GM23338 (cell line): ENCODE data around the gene CAMSAP1. TPM values are rescaled to one million over a fixed set of nuclear protein-coding genes. Genes with fewer than 3 reads are reported as not detected.

ENCODE experiments used
- ATAC-seq: fragments of 200-7000 bp; cut with Tn5 transposase; 3 replicates; pipeline ENCODE4 v1.9.1; 2020
- DNase-seq: peaks from one replicate; pipeline ENCODE4 v3.0.0-alpha.2; 2015; ENCODE audit warnings: low spot score
- H2AFZ ChIP-seq: fragments of 200-600 bp; sonication (generic); 2 replicates; pipeline ENCODE4 v1.8.0; 2016; ENCODE audit warnings: antibody characterized with exemption, mild to moderate bottlenecking, moderate library complexity
- H3F3A ChIP-seq: fragments of 200-600 bp; sonication (generic); replicated peaks from 2 replicates; pipeline ENCODE4 v1.8.0; 2017; ENCODE audit warnings: antibody characterized with exemption, mixed run types, low read depth
- H3K27ac ChIP-seq: fragments of 200-600 bp; sonication (generic); 2 replicates; pipeline ENCODE4 v1.6.1; 2016; ENCODE audit warnings: low read depth
- H3K27me3 ChIP-seq: fragments of 200-600 bp; sonication (generic); 2 replicates; pipeline ENCODE4 v1.8.0; 2016; ENCODE audit warnings: mild to moderate bottlenecking, mixed run types, moderate library complexity; ENCODE audit not compliant: insufficient read depth
- H3K36me3 ChIP-seq: fragments of 200-600 bp; sonication (generic); 2 replicates; pipeline ENCODE4 v1.8.0; 2016; ENCODE audit warnings: mild to moderate bottlenecking; ENCODE audit not compliant: insufficient read depth
- H3K4me1 ChIP-seq: fragments of 200-600 bp; sonication (generic); 2 replicates; pipeline ENCODE4 v1.8.0; 2016; ENCODE audit warnings: mild to moderate bottlenecking, moderate library complexity; ENCODE audit not compliant: insufficient read depth
- H3K4me2 ChIP-seq: fragments of 200-600 bp; sonication (generic); 2 replicates; pipeline ENCODE4 v1.7.1; 2017; ENCODE audit warnings: mixed run types
- H3K4me3 ChIP-seq: fragments of 200-600 bp; sonication (generic); 2 replicates; pipeline ENCODE4 v1.6.1; 2016; ENCODE audit warnings: mixed run types
- H3K79me2 ChIP-seq: fragments of 200-600 bp; sonication (generic); replicated peaks from 2 replicates; pipeline ENCODE4 v1.8.0; 2017; ENCODE audit warnings: mild to moderate bottlenecking; ENCODE audit not compliant: insufficient read depth
- H3K9me2 ChIP-seq: fragments of 200-600 bp; sonication (generic); 2 replicates; pipeline ENCODE4 v1.8.0; 2017; ENCODE audit not compliant: insufficient read depth
- H4K20me1 ChIP-seq: fragments of 200-600 bp; sonication (generic); replicated peaks from 2 replicates; pipeline ENCODE4 v1.8.0; 2017; ENCODE audit warnings: mild to moderate bottlenecking; ENCODE audit not compliant: insufficient read depth
- H3K27ac Mint-ChIP-seq: 2 replicates; pipeline ENCODE4 v1.8.0; 2020; ENCODE audit warnings: inconsistent platforms, mild to moderate bottlenecking, moderate library complexity, mixed read lengths
- H3K27me3 Mint-ChIP-seq: 3 replicates; pipeline ENCODE4 v1.8.0; 2022; ENCODE audit warnings: low read depth, mild to moderate bottlenecking, moderate library complexity, mixed read lengths, inconsistent platforms; ENCODE audit not compliant: insufficient read depth, poor library complexity
- H3K36me3 Mint-ChIP-seq: 3 replicates; pipeline ENCODE4 v1.8.0; 2021; ENCODE audit warnings: low read depth, mild to moderate bottlenecking, inconsistent platforms, moderate library complexity, mixed read lengths
- H3K4me1 Mint-ChIP-seq: 3 replicates; pipeline ENCODE4 v1.8.0; 2020; ENCODE audit warnings: mild to moderate bottlenecking, inconsistent platforms, mixed read lengths
- H3K4me3 Mint-ChIP-seq: 3 replicates; pipeline ENCODE4 v1.8.0; 2021; ENCODE audit warnings: moderate library complexity, mild to moderate bottlenecking, inconsistent platforms, mixed read lengths
- H3K9me3 Mint-ChIP-seq: 3 replicates; pipeline ENCODE4 v1.8.0; 2020; ENCODE audit warnings: moderate library complexity, mild to moderate bottlenecking, inconsistent platforms, mixed read lengths
- CTCF ChIP-seq, 2 experiments: fragments of 200-600 bp in 1 of 2; sonication (generic) in 1 of 2; conservative IDR thresholded peaks; 2 replicates each; pipeline versions ENCODE4 v1.5.1 to v1.6.1; 2016 to 2017; ENCODE audit warnings: antibody characterized with exemption in 2 of 2, low read depth in 2 of 2, mild to moderate bottlenecking in 2 of 2, moderate library complexity in 1 of 2
- ETS1 ChIP-seq: IDR thresholded peaks from 2 replicates; pipeline ENCODE4 v1.6.1; 2016; ENCODE audit warnings: antibody characterized with exemption
- EZH2 ChIP-seq: fragments of 200-600 bp; sonication (generic); IDR thresholded peaks from one replicate; pipeline ENCODE4 v1.8.0; 2017; ENCODE audit warnings: antibody characterized with exemption, mild to moderate bottlenecking, low read depth; ENCODE audit not compliant: unreplicated experiment
- EZH2phosphoT487 ChIP-seq: fragments of 200-600 bp; sonication (generic); IDR thresholded peaks from one replicate; pipeline ENCODE4 v1.8.1; 2018; ENCODE audit warnings: antibody characterized with exemption; ENCODE audit not compliant: unreplicated experiment
- JUNB ChIP-seq: IDR thresholded peaks from one replicate; pipeline ENCODE4 v1.6.1; 2016; ENCODE audit warnings: antibody characterized with exemption; ENCODE audit not compliant: unreplicated experiment
- NANOG ChIP-seq: IDR thresholded peaks from 2 replicates; pipeline ENCODE4 v1.6.1; 2016; ENCODE audit warnings: antibody characterized with exemption, borderline replicate concordance
- STAT1 ChIP-seq: IDR thresholded peaks from one replicate; pipeline ENCODE4 v1.6.1; 2016; ENCODE audit warnings: antibody characterized with exemption; ENCODE audit not compliant: unreplicated experiment
- ZNF114 ChIP-seq: fragments of 250-450 bp; sonication (Bioruptor Pico); IDR thresholded peaks from 2 replicates; pipeline ENCODE4 v1.5.0; 2020; ENCODE audit warnings: mild to moderate bottlenecking, moderate library complexity
- ZNF331 ChIP-seq: fragments of 250-450 bp; sonication (Bioruptor Pico); IDR thresholded peaks from 2 replicates; pipeline ENCODE4 v1.5.0; 2020; ENCODE audit warnings: low read depth, mild to moderate bottlenecking, moderate library complexity
- polyA plus RNA-seq: library from polyadenylated mRNA; unstranded; fragments of >200 nt; fragmentation: Nextera tagmentation; extraction: Ambion mirVana; gene quantifications from 2 replicates; pipeline ENCODE4 v1.2.1, GENCODE V29; 2016
- total RNA-seq: library from RNA; depleted of rRNA; stranded (reverse); fragments of >200 nt; shearing (Covaris generic); gene quantifications from 2 replicates; pipeline ENCODE4 v1.2.3, GENCODE V29; 2014
- TF ChIP-seq, protein P1 (sequence below): fragments of 250-450 bp; sonication (Bioruptor Pico); IDR thresholded peaks from 2 replicates; pipeline ENCODE4 v1.5.0; 2020; ENCODE audit warnings: mild to moderate bottlenecking, moderate library complexity

CAMSAP1 gene
- total and polyA plus RNA-seq, 2 experiments from 2014 or later, result 6.9 to 75.4 TPM

DNA sequence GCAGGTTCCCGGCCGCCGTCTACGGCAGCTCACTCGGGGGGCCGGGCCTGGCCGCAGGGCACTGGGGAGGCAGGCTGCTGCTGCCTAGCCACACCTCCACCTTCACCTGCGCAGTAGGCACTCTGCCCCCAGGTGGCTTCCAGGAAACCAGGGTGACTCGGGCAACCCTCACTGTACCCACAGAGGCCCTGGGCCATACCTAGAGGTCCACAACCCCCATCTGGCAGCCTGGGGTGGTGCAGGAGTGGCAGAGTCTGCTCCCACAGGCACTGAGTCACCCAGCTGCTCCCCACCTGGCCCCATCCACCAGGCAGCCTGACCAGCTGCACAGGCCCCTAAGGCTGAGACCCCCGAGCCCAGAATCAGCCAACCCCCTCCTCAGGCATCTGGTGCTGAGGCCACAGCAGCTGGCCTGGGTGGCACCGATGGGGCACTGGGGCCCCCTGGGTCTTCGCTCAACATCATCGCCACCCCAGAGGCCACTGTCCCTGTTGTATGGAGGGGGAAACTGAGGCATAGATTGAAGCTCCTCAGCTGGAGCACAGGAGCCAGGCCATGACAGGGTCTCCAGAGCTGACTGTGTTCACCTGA, 135.2 kb downstream of the CAMSAP1 start:
- Histone ChIP-seq H3K4me3 (no peak overlapping the region), H3F3A (no peaks in the 10 kb centered on the region), H3K79me2 (no peaks in the 10 kb centered on the region), H2AFZ (no peak overlapping the region), H4K20me1 (no peaks in the 10 kb centered on the region), H3K9me2 (no peaks in the 10 kb centered on the region), H3K4me1 (no peaks in the 10 kb centered on the region), H3K4me2 (no peak overlapping the region), H3K27ac (no peak overlapping the region), H3K27me3 (no peaks in the 10 kb centered on the region), H3K36me3 (no peaks in the 10 kb centered on the region)
- ATAC-seq (peak; percentile 31), DNase-seq (no peak)
- Mint-ChIP-seq H3K4me1 (no peaks in the 10 kb centered on the region), H3K27ac (no peak overlapping the region), H3K4me3 (no peak overlapping the region), H3K36me3 (no peaks in the 10 kb centered on the region), H3K9me3 (no peaks in the 10 kb centered on the region), H3K27me3 (peaks cover 5% of the 10 kb centered on the region)
- TF ChIP-seq CTCF (conservative IDR thresholded peaks at IDR 0.05; ENCODE audit: low read depth in 2 of 2) (no peak), JUNB (no peak), ZNF114 (CRISPR knock-in tag) (no peak), STAT1 (no peak), ZNF331 (CRISPR knock-in tag) (no peak), EZH2 (no peak), NANOG (no peak), EZH2phosphoT487 (no peak), ETS1 (no peak)
- TF ChIP-seq, protein P1, sequence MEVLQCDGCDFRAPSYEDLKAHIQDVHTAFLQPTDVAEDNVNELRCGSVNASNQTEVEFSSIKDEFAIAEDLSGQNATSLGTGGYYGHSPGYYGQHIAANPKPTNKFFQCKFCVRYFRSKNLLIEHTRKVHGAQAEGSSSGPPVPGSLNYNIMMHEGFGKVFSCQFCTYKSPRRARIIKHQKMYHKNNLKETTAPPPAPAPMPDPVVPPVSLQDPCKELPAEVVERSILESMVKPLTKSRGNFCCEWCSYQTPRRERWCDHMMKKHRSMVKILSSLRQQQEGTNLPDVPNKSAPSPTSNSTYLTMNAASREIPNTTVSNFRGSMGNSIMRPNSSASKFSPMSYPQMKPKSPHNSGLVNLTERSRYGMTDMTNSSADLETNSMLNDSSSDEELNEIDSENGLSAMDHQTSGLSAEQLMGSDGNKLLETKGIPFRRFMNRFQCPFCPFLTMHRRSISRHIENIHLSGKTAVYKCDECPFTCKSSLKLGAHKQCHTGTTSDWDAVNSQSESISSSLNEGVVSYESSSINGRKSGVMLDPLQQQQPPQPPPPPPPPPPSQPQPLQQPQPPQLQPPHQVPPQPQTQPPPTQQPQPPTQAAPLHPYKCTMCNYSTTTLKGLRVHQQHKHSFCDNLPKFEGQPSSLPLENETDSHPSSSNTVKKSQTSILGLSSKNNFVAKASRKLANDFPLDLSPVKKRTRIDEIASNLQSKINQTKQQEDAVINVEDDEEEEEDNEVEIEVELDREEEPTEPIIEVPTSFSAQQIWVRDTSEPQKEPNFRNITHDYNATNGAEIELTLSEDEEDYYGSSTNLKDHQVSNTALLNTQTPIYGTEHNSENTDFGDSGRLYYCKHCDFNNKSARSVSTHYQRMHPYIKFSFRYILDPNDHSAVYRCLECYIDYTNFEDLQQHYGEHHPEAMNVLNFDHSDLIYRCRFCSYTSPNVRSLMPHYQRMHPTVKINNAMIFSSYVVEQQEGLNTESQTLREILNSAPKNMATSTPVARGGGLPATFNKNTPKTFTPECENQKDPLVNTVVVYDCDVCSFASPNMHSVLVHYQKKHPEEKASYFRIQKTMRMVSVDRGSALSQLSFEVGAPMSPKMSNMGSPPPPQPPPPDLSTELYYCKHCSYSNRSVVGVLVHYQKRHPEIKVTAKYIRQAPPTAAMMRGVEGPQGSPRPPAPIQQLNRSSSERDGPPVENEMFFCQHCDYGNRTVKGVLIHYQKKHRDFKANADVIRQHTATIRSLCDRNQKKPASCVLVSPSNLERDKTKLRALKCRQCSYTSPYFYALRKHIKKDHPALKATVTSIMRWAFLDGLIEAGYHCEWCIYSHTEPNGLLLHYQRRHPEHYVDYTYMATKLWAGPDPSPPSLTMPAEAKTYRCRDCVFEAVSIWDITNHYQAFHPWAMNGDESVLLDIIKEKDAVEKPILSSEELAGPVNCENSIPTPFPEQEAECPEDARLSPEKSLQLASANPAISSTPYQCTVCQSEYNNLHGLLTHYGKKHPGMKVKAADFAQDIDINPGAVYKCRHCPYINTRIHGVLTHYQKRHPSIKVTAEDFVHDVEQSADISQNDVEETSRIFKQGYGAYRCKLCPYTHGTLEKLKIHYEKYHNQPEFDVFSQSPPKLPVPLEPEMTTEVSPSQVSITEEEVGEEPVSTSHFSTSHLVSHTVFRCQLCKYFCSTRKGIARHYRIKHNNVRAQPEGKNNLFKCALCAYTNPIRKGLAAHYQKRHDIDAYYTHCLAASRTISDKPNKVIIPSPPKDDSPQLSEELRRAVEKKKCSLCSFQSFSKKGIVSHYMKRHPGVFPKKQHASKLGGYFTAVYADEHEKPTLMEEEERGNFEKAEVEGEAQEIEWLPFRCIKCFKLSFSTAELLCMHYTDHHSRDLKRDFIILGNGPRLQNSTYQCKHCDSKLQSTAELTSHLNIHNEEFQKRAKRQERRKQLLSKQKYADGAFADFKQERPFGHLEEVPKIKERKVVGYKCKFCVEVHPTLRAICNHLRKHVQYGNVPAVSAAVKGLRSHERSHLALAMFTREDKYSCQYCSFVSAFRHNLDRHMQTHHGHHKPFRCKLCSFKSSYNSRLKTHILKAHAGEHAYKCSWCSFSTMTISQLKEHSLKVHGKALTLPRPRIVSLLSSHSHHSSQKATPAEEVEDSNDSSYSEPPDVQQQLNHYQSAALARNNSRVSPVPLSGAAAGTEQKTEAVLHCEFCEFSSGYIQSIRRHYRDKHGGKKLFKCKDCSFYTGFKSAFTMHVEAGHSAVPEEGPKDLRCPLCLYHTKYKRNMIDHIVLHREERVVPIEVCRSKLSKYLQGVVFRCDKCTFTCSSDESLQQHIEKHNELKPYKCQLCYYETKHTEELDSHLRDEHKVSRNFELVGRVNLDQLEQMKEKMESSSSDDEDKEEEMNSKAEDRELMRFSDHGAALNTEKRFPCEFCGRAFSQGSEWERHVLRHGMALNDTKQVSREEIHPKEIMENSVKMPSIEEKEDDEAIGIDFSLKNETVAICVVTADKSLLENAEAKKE (CRISPR knock-in tag), result no peak
